CD1c-positive myeloid dendritic cell (primary cell): ENCODE data around the gene KEL.
A peak's percentile ranks its signal among the peaks of the same experiment; 100 is the strongest.
"Not testable (repeated sequence)": the region's sequence is repeated elsewhere in the genome, so short reads cannot be mapped to it uniquely, and the experiment has no call there.

Source experiments
- DNase-seq: peaks from one replicate; pipeline ENCODE4 v3.0.0-alpha.2; 2016; ENCODE audit errors: extremely low spot score

The KEL gene

DNA sequence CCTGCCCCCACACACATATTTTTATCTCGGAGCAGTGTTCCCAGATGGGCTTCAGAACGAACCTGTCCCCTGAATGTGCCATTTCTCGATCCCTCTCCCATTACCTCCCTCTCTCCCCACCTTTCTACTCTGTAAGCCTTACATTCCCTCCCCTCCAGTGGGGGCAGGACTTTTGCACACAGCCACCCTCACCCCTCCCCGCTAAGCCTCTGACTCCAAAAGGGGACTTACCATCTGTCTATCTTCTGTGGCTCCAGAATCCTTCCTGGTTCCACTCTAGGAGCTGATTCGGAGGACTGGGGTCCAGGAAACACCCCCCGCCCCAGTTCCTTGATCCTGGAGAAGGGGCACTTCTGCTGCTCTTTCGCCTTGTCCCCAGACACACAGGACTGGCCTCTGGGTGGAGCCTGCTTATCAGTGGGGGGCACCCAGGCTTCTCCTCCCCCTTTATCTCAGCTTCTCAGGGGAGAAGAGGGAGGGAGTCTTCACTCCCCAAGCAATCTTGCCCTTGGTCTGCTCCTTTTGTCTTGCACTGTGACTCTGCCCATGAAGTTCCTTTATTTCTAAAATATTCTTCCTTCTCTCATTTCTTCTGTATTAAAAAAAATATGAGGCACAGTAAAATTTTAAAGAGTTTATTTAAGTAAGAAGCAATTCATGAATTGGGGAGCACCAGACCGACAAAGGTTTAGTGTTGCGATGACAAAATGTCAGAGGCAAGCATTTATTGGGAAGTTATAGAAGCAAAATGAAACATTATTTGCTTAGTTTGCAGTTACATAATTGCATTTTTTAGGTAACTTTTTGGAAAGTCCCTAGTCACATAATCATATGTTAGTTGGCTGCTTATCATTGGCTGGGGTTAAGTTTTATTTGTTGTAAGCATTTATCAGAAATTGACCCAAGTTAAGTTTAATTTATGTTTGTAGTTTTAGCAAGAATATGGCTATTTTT is at the start of gene KEL:
Gene KEL, minus strand, starts transcription at position 391 of the 954 bp plus-strand sequence. Its CDS starts 157 bp downstream, at position 234.
- no peak for DNase-seq

GRCh38 chr7:143008007-143008901 is 46.1 kb upstream of the KEL start:
- DNase-seq, result peak; percentile 87

GRCh38 chr7:143005632-143006260 is 43.6 kb upstream of the KEL start:
- no peak for DNase-seq

- peak; percentile 70 for DNase-seq
These were observed 41.4 kb upstream of the KEL start for GRCh38 chr7:143003393-143004051.

DNA sequence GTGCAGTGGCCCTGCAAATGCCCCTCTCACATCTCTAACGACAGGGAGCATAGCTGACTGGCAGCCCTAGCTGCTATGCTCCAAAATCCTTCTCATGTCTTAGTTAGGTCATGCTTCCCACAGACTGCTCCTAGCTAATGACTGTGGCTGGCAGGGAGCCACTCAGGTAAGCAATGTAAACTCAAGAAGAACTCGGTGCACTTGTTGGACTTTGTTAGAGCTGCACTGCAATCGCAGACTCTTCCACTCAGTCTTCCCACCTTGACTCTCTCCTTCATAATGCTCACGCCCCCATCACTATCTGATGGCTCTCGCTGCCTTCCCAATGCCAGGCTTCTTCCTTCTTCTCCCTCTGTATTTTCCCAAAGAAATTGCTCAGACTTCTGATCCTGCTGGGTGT is 40.7 kb upstream of the KEL start:
- DNase-seq, result no peak

DNA sequence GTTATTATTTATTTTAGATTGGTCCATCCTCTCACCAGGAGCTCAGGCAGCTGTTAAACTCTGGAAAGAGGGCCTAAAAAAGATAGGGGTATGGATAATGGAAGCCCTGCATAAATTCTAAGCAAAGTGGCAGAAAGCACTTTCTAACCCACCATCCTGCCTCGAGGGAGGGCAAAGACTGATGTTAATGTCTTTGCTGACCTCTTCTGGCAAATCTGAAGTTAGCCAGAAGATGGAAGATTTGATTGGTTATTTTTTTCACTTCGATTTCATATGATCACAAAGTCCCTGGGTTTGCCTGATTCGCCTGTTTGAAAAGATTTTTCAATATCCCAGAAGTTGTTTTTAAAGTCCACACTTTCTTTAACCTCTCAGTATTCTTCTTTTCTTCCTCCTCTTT is 39.9 kb upstream of the KEL start:
- DNase-seq, result peak; percentile 7

- DNase-seq, result no peak
These were observed 38.5 kb upstream of the KEL start for GRCh38 chr7:143000648-143001047.

DNA sequence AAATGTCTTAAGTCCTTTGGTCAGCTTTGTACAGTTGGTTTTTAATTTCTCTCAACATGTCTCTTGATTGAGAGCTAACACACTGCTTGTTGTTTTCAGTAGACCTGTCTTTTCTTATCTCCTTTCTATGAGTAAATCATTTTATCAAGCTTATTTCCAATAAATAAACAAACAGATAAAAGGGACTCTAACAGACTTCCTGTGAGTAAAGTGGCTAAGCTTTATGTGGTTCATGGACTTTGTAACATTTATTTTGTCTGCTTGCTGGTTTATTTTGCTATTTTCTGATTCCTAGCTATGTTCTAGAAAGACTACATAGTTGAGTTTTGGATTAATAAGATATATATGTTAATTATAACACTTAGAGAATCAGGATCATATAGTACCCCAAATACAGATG is 37.6 kb upstream of the KEL start:
- DNase-seq, result no peak

- DNase-seq, result no peak
These were observed 36.8 kb upstream of the KEL start for GRCh38 chr7:142998966-142999365.

DNA sequence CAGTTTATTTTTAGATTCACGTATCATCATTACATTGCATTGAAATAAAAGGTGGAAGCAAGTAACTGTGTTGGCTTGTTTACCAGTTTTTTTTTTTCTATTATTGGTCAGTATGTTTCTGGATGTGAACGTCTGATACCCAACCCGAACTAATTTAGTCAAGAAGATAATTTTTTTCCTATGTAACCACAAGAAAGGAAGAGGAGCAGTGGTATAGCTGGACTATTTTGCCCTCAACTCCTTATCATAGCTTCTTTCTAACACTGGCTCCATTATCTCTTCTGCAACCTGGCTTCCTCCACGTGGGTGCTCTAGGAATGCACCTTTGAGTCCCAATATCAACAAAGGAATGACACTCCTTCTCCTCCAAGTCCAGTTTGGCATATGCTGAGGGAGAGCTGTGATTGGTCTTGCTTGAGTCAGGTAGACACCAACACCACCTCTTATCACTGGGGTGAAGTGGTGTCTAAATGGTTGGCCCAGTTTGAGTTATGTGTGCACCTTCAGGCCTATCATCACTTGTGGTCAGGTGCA is 35.4 kb upstream of the KEL start:
- DNase-seq, result no peak

DNA sequence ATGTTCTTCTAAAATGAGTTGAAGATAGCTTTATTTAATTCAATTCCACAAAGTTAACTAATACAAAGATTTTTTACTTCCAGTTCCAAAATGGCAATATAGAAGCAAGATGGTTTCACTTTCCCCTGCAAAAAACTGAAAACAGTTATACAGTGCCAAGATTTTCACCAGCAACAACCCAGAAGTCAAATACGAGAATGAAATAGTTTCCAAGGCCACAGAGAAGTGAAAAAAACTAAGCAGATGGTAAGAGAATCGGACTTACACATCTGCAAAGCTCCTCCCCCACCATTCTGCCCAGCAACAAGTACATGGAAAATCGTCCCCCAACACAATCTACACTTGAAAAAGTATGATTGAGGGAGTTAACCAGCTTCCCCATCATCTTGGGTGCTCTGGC is 30.3 kb upstream of the KEL start:
- no peak for DNase-seq

DNA sequence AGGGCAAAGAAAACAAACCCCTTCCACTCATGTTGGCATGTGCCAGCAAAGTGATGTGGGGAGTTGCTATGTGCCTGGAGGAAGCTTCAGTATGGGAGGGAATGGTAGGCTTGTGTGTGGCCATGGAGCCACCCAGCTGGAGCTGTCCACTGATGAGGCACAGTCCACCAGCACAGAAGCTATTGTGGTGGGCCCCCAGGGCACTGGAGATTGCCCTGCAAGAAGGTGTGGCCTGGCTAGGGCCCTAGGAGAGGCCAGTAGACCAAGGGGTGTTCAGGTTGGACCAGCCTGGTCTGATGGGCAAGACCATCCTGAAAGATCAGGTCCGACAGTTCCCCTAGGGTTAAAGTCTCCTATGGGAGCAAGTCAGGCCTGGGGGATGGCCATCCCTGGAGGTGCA is 22.1 kb upstream of the KEL start:
- DNase-seq, result no peak

- no peak for DNase-seq
These were observed 21.7 kb upstream of the KEL start for GRCh38 chr7:142983825-142984224.

GRCh38 chr7:142978402-142978801 is 16.2 kb upstream of the KEL start:
- not testable (repeated sequence) for DNase-seq

DNA sequence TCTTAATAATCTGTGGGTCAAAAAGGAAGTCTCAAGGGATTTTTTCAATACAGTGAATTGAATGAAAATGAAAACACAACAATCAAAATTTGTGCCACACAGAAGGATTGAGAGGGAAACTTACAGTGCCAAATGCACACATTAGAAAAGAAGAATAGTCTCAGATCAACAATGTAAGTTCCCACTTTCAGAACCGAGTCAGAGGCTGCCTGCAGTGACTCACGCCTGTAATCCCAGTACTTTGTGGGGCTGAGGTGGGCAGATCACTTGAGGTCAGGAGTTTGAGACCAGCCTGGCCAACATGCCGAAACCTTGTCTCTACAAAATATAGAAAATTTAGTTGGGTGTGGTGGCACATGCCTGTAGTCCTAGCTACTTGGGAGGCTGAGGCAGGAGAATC is 12.5 kb upstream of the KEL start:
- no peak for DNase-seq

- DNase-seq, result peak; percentile 53
These were observed 7.0 kb upstream of the KEL start for GRCh38 chr7:142969183-142969582.

DNA sequence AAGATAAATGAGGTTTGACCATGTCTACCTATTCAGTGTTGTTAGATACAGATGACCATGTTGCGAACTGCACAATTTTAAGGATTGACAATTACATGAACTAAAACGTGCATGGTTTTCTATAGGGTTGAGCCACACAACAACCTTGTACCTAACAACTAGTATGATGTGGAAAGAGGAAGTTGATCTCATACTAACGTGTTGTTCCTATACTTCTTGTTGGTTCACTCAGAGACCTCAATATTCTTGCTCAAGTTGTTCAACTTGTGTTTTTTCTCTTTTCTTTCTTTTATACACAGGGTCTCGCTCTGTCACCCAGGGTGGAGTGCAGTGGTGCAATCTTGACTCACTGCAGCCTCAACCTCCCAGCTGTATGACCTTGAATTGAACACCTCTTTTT is 6.1 kb upstream of the KEL start:
- peak; percentile 34 for DNase-seq

DNA sequence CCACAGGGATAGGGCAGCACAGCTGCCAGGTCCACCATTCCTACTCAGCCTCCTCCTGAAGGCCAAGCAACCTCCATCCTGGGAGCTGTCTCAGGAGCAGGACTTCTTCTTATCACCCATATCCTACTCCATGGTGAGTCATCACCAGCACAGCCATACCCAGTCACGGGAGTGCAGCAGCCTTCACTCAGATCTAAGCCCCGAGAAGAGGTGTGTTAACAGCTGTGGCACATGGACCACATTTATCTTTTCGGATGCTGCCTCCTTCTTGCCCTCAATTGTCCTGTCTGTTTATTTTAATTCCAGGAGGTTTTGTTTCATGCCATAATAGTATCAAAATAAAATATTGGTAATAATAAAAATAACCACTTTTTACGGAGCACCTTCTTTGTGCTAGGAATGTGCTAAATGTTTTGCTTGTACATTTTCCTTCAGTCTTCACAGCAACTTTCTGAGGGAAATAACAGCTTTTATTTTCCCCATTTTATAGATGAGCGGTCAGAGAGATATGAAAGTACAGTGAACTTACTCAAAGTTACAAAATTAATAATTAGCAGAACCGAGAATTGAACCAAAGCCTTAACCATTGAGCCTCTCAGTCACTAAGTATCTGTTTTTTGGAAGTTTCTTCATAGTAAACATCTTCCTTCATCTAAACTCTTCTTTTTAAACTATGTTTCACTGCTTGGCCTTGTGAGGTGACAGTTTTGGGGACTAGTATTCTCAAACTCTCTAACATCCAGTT is 2.5 kb upstream of the KEL start:
- DNase-seq, result no peak

DNA sequence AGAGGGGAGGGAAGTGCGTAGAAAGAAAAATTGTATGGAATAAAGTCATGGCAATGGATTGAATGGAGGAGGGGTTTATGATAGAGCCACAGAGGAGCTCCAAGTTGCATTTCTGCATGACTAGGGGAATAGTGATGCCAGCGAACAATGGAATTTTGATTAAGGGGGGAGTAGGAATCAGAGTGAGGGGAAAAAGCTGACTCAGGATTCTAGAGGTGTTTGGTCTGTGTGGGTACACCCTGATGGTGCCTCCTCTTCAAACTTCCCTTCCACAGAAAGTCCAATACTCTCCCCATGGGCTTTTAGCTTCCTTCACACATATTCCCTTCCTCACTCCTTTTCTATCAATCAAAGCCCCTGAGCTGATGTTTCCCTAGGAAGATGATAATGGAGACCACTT is 1.8 kb upstream of the KEL start:
- DNase-seq, result no peak

- DNase-seq, result no peak
These were observed 828 bp upstream of the KEL start for GRCh38 chr7:142962991-142963390.

DNA sequence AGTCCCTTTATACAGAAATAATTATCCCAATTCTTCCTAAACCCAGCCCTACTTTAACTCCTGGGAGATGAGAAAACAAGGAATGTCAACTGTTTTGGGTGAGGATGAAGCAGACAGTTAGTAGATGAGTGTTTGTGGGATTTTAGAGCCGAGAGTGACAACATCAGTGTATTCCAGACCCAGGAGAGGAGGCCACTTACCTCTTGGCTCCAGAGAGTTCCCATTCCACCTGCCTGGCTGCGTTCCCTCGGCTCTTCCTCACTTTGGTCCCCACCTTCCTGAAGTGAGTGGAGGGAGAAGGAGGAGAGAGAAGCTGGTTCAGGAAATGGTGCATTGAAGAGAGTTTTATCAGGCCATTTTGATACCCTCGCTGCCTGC is 579 bp downstream of the KEL start:
- no peak for DNase-seq
